Coronary artery (tissue), 2 donors: ENCODE measurements around the gene PEX14.

ENCODE experiments used
- DNase-seq: peaks from one replicate; pipeline ENCODE4 v3.0.0-alpha.2; 2017; ENCODE audit warnings: low spot score
- H3K27ac ChIP-seq, 2 donors: fragments of 200-600 bp; sonication (generic); one replicate each; pipeline ENCODE4 v1.5.1; 2016 to 2019
- H3K4me3 ChIP-seq: fragments of 200-600 bp; sonication (generic); 2 replicates; pipeline ENCODE4 v1.5.1; 2016; ENCODE audit warnings: mild to moderate bottlenecking, moderate library complexity
- TF ChIP-seq, protein P1 (sequence below): fragments of 200-600 bp; sonication (generic); IDR thresholded peaks from one replicate; pipeline ENCODE4 v1.5.1; 2019; ENCODE audit warnings: antibody characterized with exemption

Gene PEX14

DNA sequence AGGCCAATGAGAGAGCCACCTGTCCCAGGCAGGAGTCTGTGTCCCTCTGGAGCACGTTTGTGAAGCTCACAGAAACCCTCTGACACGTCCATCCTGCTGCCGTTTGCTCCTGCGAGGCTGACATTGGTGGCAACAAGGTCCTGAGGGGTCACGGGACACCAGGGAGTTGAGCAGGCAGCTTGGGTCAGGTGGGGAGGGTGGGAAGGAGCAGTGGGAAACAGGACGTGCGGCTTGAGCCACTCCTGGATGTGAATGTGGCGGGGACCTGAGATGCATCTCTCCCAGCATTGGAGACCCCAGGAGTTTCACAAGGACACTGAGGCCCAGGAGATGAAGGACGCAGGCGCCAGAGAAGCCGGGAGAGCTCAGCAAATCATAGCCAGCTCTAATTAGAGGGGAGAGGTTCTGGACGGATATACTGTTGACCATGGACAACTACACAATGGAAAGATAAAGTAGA, 149.0 kb downstream of the PEX14 start:
- H3K27ac ChIP-seq = no peak overlapping the region
- no peak for DNase-seq
- TF ChIP-seq, protein P1, sequence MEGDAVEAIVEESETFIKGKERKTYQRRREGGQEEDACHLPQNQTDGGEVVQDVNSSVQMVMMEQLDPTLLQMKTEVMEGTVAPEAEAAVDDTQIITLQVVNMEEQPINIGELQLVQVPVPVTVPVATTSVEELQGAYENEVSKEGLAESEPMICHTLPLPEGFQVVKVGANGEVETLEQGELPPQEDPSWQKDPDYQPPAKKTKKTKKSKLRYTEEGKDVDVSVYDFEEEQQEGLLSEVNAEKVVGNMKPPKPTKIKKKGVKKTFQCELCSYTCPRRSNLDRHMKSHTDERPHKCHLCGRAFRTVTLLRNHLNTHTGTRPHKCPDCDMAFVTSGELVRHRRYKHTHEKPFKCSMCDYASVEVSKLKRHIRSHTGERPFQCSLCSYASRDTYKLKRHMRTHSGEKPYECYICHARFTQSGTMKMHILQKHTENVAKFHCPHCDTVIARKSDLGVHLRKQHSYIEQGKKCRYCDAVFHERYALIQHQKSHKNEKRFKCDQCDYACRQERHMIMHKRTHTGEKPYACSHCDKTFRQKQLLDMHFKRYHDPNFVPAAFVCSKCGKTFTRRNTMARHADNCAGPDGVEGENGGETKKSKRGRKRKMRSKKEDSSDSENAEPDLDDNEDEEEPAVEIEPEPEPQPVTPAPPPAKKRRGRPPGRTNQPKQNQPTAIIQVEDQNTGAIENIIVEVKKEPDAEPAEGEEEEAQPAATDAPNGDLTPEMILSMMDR = no peak
- H3K4me3 ChIP-seq = no peak overlapping the region

DNA sequence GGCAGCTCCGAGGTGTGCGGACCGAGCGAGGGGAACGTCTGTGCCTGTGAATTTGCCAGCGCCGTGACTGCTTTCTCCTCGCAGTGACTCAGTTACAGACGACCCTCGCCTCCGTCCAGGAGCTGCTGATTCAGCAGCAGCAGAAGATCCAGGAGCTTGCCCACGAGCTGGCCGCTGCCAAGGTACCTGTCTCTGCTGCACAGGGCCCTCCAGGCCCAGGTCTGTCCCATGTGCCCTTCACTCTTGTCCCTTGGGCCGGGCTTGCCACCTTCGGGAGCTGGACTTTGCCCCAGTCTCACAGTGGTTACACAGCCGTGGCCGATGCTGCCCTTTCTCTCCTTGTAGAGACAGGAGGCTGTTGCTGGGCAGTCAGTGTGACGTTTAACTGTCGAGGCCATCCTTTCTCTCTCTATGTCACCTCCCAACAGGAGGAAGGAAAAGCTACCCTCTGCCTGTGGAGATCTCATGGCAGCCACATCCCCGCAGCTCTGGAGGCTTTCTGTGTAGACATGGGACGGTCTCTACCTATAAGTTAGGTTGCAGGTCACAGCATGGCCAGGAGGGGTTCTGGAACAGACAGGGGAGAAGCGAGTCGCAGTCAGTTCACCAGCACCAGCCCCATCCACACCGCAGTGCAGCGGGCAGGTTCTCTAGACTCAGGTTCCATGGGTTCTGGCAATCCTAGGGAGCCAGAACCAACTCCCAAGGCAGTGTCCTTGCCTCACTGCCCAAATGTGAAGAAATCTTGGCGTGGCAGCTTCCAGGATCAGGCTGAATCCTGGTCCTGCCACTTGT, 149.7 kb downstream of the PEX14 start:
- H3K27ac ChIP-seq = no peak overlapping the region
- no peak for DNase-seq
- TF ChIP-seq, protein P1 = no peak
- no peak overlapping the region for H3K4me3 ChIP-seq

DNA sequence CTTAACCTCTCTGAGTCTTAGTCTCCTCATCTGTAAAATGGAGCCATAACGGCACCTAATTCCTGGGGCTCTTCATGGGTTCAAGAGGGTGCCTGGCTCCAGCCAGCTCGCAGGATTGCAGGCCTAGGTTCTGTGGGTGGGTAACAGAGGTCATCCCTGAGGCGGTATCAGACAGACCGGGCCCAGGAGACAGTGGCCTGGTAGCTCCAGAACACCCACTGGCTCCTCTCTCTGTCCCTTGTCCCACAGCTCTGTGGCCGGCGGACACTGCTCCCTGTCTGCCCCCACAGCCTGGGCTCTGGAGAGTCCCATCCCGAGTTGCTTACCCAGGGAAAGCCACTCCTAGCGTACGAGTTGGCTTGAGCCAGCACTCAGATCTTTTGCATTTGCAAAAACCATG, 150.3 kb downstream of the PEX14 start:
- Histone ChIP-seq H3K4me3 (no peak overlapping the region), H3K27ac (no peak overlapping the region)
- TF ChIP-seq, protein P1 = no peak
- DNase-seq = no peak

GRCh38 chr1:10625554-10625953, 150.8 kb downstream of the PEX14 start:
- TF ChIP-seq, protein P1 = no peak
- H3K4me3 ChIP-seq = no peak overlapping the region
- no peak overlapping the region for H3K27ac ChIP-seq
- DNase-seq = no peak

GRCh38 chr1:10626131-10626731, 151.5 kb downstream of the PEX14 start:
- no peak for DNase-seq
- TF ChIP-seq, protein P1 = no peak
- no peak overlapping the region for H3K4me3 ChIP-seq
- H3K27ac ChIP-seq = no peak overlapping the region

DNA sequence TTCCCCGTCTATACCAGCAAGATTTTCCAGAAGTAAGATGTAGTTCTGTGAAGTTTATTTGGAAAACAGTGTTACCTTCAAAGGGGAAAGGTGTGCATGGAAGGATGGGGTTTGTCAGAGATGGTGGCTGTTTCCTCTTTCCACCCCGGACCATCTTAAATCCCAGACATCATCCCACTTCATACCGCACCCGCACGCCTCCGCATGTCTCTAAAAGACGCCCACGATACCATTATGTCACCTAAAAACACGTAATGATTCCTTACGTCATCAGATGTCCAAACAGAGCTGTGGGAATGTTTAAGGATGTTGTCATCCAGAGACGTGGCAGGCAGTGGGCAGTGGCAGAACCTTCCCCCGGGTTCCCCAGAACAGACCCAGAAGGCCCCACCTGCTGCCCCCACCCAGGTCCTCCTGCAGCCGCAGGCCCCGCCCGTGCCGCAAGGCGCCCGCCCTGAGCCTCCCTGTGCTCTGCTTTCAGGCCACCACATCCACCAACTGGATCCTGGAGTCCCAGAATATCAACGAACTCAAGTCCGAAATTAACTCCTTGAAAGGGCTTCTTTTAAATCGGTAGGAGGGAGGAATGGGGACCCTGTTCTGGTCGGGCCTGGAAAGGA, 152.2 kb downstream of the PEX14 start:
- TF ChIP-seq, protein P1 = no peak
- Histone ChIP-seq H3K4me3 (no peak overlapping the region), H3K27ac (no peak overlapping the region)
- DNase-seq = no peak
